Neural cell (in vitro differentiated cells): ENCODE measurements around the gene KRT7.

Experiments
- EP300 ChIP-seq: fragments of 450-650 bp; conservative IDR thresholded peaks from 2 replicates; pipeline ENCODE4 v1.6.1; 2014; ENCODE audit warnings: antibody characterized with exemption, mild to moderate bottlenecking, moderate library complexity; ENCODE audit not compliant: poor library complexity, severe bottlenecking
- EZH2 ChIP-seq: fragments of 200-600, 300-800 bp; shearing (Covaris generic), sonication (generic); IDR thresholded peaks from 2 replicates; pipeline ENCODE4 v1.6.1; 2014; ENCODE audit warnings: antibody characterized with exemption, low read length, borderline replicate concordance, mild to moderate bottlenecking; ENCODE audit not compliant: insufficient read depth, poor library complexity, severe bottlenecking
- POLR2AphosphoS5 ChIP-seq: IDR thresholded peaks from 2 replicates; pipeline ENCODE4 v1.6.1; 2012
- RAD21 ChIP-seq: fragments of 450-650 bp; conservative IDR thresholded peaks from 2 replicates; pipeline ENCODE4 v1.6.1; 2014; ENCODE audit warnings: antibody characterized with exemption, mild to moderate bottlenecking, moderate library complexity
- SMC3 ChIP-seq: fragments of 450-650 bp; conservative IDR thresholded peaks from 2 replicates; pipeline ENCODE4 v1.6.1; 2014; ENCODE audit warnings: antibody characterized with exemption, mild to moderate bottlenecking, moderate library complexity; ENCODE audit not compliant: poor library complexity
- TAF1 ChIP-seq: IDR thresholded peaks from 2 replicates; pipeline ENCODE4 v1.6.1; 2012; ENCODE audit warnings: low read depth
- TF ChIP-seq, protein P1 (sequence below): fragments of 450-650 bp; IDR thresholded peaks from 2 replicates; pipeline ENCODE4 v1.5.1; 2014; ENCODE audit warnings: antibody characterized with exemption, mild to moderate bottlenecking, moderate library complexity; ENCODE audit not compliant: poor library complexity, severe bottlenecking
- TF ChIP-seq, protein P2 (sequence below): IDR thresholded peaks from 2 replicates; pipeline ENCODE4 v1.6.1; 2012; ENCODE audit warnings: borderline replicate concordance

- TF ChIP-seq, protein P1, sequence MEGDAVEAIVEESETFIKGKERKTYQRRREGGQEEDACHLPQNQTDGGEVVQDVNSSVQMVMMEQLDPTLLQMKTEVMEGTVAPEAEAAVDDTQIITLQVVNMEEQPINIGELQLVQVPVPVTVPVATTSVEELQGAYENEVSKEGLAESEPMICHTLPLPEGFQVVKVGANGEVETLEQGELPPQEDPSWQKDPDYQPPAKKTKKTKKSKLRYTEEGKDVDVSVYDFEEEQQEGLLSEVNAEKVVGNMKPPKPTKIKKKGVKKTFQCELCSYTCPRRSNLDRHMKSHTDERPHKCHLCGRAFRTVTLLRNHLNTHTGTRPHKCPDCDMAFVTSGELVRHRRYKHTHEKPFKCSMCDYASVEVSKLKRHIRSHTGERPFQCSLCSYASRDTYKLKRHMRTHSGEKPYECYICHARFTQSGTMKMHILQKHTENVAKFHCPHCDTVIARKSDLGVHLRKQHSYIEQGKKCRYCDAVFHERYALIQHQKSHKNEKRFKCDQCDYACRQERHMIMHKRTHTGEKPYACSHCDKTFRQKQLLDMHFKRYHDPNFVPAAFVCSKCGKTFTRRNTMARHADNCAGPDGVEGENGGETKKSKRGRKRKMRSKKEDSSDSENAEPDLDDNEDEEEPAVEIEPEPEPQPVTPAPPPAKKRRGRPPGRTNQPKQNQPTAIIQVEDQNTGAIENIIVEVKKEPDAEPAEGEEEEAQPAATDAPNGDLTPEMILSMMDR: no peak
- TF ChIP-seq EP300 (no peak), EZH2 (no peak), TAF1 (no peak), SMC3 (no peak), POLR2AphosphoS5 (no peak), RAD21 (no peak)
- TF ChIP-seq, protein P2, sequence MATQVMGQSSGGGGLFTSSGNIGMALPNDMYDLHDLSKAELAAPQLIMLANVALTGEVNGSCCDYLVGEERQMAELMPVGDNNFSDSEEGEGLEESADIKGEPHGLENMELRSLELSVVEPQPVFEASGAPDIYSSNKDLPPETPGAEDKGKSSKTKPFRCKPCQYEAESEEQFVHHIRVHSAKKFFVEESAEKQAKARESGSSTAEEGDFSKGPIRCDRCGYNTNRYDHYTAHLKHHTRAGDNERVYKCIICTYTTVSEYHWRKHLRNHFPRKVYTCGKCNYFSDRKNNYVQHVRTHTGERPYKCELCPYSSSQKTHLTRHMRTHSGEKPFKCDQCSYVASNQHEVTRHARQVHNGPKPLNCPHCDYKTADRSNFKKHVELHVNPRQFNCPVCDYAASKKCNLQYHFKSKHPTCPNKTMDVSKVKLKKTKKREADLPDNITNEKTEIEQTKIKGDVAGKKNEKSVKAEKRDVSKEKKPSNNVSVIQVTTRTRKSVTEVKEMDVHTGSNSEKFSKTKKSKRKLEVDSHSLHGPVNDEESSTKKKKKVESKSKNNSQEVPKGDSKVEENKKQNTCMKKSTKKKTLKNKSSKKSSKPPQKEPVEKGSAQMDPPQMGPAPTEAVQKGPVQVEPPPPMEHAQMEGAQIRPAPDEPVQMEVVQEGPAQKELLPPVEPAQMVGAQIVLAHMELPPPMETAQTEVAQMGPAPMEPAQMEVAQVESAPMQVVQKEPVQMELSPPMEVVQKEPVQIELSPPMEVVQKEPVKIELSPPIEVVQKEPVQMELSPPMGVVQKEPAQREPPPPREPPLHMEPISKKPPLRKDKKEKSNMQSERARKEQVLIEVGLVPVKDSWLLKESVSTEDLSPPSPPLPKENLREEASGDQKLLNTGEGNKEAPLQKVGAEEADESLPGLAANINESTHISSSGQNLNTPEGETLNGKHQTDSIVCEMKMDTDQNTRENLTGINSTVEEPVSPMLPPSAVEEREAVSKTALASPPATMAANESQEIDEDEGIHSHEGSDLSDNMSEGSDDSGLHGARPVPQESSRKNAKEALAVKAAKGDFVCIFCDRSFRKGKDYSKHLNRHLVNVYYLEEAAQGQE: no peak
These were observed 26.7 kb downstream of the KRT7 start for GRCh38 chr12:52259657-52260243.
